Measurements from ENCODE around the gene NID1.
"Not testable (repeated sequence)": the region's sequence is repeated elsewhere in the genome, so short reads cannot be mapped to it uniquely, and the experiment has no call there.

NID1 gene

DNA sequence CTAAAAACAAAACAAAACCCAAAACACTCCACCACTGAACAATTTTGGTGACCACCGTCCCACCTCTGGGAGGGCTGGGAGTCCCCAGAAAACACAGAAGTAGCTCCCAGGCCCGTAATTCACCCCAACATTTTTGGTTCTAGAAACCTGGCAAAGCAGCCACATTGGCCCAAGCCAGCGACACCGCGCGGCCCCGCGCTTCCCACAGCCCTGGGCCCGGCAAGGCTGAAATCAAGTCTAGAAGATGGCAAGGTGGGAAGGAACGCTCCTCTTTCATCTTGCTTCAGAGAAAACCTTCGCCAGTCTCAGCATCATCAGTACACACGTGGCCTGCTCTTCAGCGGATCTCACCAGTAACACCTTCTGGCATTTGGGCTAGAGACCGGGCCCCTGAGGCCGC, 35.9 kb upstream of the NID1 start:
- no peak overlapping the region for H3K4me3 ChIP-seq (ENCODE audit: low read depth, low read length)
- TF ChIP-seq, protein P1, sequence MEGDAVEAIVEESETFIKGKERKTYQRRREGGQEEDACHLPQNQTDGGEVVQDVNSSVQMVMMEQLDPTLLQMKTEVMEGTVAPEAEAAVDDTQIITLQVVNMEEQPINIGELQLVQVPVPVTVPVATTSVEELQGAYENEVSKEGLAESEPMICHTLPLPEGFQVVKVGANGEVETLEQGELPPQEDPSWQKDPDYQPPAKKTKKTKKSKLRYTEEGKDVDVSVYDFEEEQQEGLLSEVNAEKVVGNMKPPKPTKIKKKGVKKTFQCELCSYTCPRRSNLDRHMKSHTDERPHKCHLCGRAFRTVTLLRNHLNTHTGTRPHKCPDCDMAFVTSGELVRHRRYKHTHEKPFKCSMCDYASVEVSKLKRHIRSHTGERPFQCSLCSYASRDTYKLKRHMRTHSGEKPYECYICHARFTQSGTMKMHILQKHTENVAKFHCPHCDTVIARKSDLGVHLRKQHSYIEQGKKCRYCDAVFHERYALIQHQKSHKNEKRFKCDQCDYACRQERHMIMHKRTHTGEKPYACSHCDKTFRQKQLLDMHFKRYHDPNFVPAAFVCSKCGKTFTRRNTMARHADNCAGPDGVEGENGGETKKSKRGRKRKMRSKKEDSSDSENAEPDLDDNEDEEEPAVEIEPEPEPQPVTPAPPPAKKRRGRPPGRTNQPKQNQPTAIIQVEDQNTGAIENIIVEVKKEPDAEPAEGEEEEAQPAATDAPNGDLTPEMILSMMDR (IDR thresholded peaks at IDR 0.05; ENCODE audit: low read depth, low read length), result no peak
- DNase-seq (ENCODE audit: low read depth, low spot score), result no peak
- in situ Hi-C loops (cut with HindIII; ENCODE audit: low sequenced_read_pairs), result no loop called here

DNA sequence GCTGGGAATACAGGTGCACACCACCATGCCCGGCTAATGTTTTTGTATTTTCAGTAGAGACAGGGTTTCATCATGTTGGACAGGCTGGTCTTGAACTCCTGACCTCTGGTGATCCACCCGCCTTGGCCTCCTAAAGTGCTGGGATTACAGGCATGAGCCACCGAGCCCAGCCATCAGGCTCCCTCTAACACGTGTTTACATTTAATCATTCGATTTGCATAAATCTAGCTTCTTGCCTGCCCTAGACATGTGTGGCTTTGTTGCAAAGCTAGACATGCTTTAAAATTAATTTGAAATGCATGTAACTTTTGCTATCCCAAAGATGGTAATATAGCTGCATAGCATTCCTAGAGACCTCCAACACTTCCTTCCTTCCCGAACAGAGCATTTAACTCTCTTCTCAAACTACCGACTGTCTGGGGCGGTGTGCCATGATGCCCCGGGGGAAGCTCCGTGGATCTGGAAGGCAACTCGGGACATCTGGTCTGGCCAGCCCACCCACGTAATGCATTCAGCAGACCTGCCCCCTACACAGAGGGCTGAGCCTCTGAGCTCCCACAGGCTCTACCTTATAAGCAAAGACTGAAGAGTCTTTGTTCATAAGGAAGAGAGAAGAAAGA, 34.6 kb upstream of the NID1 start:
- in situ Hi-C loops (cut with HindIII; ENCODE audit: low sequenced_read_pairs), result no loop called here
- TF ChIP-seq, protein P1 (IDR thresholded peaks at IDR 0.05; ENCODE audit: low read depth, low read length), result no peak
- H3K4me3 ChIP-seq (ENCODE audit: low read depth, low read length), result no peak overlapping the region
- no peak for DNase-seq (ENCODE audit: low read depth, low spot score)

DNA sequence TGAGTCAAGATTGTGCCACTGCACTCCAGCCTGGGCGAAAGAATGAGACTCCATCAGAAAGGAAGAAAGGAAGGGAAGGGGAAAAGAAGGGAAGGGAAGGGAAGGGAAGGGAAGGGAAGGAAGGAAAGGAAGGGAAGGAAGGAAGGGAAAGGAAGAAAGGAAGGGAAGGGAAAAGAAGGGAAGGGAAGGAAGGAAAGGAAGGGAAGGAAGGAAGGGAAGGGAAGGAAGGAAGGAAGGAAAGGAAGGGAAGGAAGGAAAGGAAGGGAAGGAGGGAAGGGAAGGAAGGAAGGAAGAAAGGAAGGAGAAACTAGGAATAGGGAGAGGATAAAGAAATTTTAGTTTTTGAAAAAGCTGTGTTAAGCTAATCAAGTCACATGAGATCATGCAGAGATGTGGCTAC, 33.4 kb upstream of the NID1 start:
- no peak overlapping the region for H3K4me3 ChIP-seq (ENCODE audit: low read depth, low read length)
- TF ChIP-seq, protein P1 (IDR thresholded peaks at IDR 0.05; ENCODE audit: low read depth, low read length), result no peak
- in situ Hi-C loops (cut with HindIII; ENCODE audit: low sequenced_read_pairs), result no loop called here
- no peak for DNase-seq (ENCODE audit: low read depth, low spot score)

DNA sequence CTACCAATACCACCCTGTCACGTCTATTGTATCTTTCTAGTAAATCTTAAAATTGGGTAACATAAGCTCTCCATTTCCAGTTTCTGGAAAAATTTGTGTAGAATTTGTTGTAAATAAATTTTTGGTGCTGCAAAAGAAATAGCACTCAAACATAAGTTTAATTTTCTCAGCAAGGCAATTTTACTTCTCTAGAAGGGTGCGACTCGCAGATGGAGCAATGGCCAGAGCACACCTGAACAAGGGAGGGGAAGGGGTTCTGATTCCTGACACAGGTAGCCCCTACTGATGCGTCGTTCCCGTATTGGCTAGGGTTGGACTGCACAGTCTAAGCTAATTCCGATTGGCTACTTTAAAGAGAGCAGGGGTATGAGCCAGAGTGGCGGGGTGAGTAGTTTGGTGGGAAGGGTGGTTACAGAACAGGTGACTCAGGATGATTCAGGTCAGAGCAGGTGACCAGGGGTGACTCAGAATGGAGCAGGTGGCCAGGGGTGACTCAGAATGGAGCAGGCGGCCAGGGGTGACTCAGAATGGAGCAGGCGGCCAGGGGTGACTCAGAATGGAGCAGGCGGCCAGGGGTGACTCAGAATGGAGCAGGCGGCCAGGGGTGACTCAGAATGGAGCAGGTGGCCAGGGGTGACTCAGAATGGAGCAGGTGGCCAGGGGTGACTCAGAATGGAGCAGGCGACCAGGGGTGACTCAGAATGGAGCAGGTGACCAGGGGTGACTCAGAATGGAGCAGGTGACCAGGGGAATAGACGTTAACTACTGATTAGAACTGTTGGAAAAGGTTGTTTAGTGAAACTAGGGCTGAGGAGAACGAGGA, 32.0 kb upstream of the NID1 start:
- H3K4me3 ChIP-seq (ENCODE audit: low read depth, low read length); in situ Hi-C loops (cut with HindIII; ENCODE audit: low sequenced_read_pairs): not testable (repeated sequence)
- peak; percentile 77 for DNase-seq (ENCODE audit: low read depth, low spot score)

DNA sequence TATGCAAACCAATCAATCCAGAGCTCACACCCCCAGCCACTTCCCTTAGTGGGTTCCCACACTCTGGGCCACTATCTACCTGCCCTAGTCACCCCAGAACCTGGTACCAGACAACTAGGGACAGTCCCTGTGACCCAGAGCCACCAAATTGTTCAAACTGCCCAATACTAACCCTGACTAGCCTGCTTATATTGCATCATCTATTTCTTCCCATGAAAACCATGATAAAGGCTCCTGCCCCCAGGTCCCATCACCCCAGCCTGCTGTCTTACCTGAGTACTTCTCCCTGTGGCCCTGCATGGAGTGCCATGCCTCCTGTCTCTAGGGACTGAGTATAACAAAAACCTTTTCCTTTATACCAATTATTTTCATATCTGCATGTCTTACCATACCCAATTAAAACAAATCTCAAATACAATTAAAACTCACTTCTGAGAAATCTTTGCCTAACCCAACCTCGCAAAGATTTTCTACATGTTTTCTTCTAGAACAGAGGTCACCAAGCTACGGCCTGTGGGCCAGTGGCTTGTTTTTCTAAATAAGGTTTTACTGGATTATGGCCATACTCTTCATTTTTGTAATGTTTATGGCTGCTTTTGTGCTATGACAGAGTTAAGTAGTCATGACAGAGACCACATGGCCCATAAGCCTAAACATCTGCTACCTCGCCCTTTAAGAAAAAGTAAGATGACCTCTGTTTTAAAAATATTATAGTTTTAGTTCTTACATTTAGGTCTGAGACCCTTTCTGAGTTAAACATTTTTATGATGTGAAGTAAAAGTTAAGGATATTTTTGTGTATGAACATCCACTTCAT, 31.0 kb upstream of the NID1 start:
- DNase-seq (ENCODE audit: low read depth, low spot score), result no peak
- in situ Hi-C loops (cut with HindIII; ENCODE audit: low sequenced_read_pairs), result no loop called here
- no peak overlapping the region for H3K4me3 ChIP-seq (ENCODE audit: low read depth, low read length)
- TF ChIP-seq, protein P1 (IDR thresholded peaks at IDR 0.05; ENCODE audit: low read depth, low read length), result no peak

DNA sequence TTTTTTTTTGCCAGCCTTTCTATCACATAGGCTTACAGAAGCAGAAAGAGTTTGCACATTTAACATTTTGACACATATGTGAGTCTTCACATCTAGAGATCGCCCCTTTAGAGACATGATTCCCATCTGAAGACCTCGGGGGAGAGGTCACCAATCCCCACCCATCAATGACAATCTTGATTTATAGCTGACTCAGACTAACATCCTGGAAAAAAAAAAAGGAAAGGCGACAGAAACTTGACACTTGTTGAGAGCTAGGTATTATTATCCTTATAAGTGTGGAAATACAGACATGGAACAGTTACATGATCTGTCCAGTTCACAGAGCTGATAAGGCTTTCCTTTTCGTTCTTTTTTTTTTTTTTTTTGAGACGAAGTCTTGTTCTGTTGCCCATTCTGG, 28.0 kb upstream of the NID1 start:
- H3K4me3 ChIP-seq (ENCODE audit: low read depth, low read length), result no peak overlapping the region
- in situ Hi-C loops (cut with HindIII; ENCODE audit: low sequenced_read_pairs), result no loop called here
- no peak for DNase-seq (ENCODE audit: low read depth, low spot score)
- TF ChIP-seq, protein P1 (IDR thresholded peaks at IDR 0.05; ENCODE audit: low read depth, low read length), result no peak

Data from astrocyte of the spinal cord (primary cell).